IMR-90 (cell line): Measurements from ENCODE around the gene AQP12A. TPM values are rescaled to one million over a fixed set of nuclear protein-coding genes. Genes with fewer than 3 reads are reported as not detected.

Experiments used
- ATAC-seq: fragments of 200-7000 bp; cut with Tn5 transposase; 2 replicates; pipeline ENCODE4 v1.9.1; 2020; ENCODE audit warnings: low read depth, mild to moderate bottlenecking, moderate library complexity
- BruUV-seq: library from RNA; stranded (reverse); fragments of 400-500 nt; replicated peaks from 2 replicates; lab custom pipeline; 2021; lab: Mats Ljungman, UMichigan
- CTCF ChIA-PET: fragments of 300-600 bp; formaldehyde crosslinking; extraction: SDS; loops from one replicate; lab custom pipeline; 2021; ENCODE audit warnings: antibody characterized with exemption; lab: Yijun Ruan, JAX
- POLR2A ChIA-PET: fragments of 300-600 bp; sonication (Branson Sonifier 250); formaldehyde crosslinking; loops from one replicate; lab custom pipeline; 2022; ENCODE audit warnings: antibody characterized with exemption; ENCODE audit not compliant: unreplicated experiment; lab: Charles Lee
- DNase-seq: peaks from one replicate; pipeline ENCODE4 v3.0.0; 2013
- H2AFZ ChIP-seq: replicated peaks from 2 replicates; pipeline ENCODE3; 2013; ENCODE audit warnings: low read length, mild to moderate bottlenecking; ENCODE audit not compliant: poor library complexity
- H2AK5ac ChIP-seq: 2 replicates; pipeline ENCODE4 v1.6.1; 2013; ENCODE audit warnings: low read depth, low read length, inconsistent platforms
- H2AK9ac ChIP-seq: replicated peaks from 2 replicates; pipeline ENCODE3; 2013; ENCODE audit warnings: mild to moderate bottlenecking, low read depth, low read length, moderate library complexity; ENCODE audit not compliant: poor library complexity
- H2BK120ac ChIP-seq: 2 replicates; pipeline ENCODE4 v1.6.1; 2013; ENCODE audit warnings: low read depth, low read length, inconsistent platforms
- H2BK15ac ChIP-seq: 3 replicates; pipeline ENCODE4 v1.6.1; 2013; ENCODE audit warnings: low read depth, low read length, inconsistent platforms
- H2BK20ac ChIP-seq: 2 replicates; pipeline ENCODE4 v1.6.1; 2013; ENCODE audit warnings: low read depth, mild to moderate bottlenecking, inconsistent platforms, low read length, moderate library complexity
- H2BK5ac ChIP-seq: 2 replicates; pipeline ENCODE4 v1.6.1; 2013; ENCODE audit warnings: mild to moderate bottlenecking, low read depth, low read length, inconsistent platforms; ENCODE audit not compliant: poor library complexity, severe bottlenecking
- H3K14ac ChIP-seq: replicated peaks from 2 replicates; pipeline ENCODE4 v1.6.1; 2013; ENCODE audit warnings: low read depth, low read length, inconsistent platforms
- H3K18ac ChIP-seq: 2 replicates; pipeline ENCODE4 v1.6.1; 2013; ENCODE audit warnings: low read depth, low read length, control low read depth
- H3K23ac ChIP-seq: 2 replicates; pipeline ENCODE4 v1.6.1; 2013; ENCODE audit warnings: low read depth, low read length, inconsistent platforms
- H3K27ac ChIP-seq: 2 replicates; pipeline ENCODE4 v1.5.1; 2013; ENCODE audit warnings: mild to moderate bottlenecking, control low read depth, low read length; ENCODE audit not compliant: insufficient read depth
- H3K27me3 ChIP-seq: 2 replicates; pipeline ENCODE4 v1.6.1; 2013; ENCODE audit warnings: low read length; ENCODE audit not compliant: control insufficient read depth, insufficient read depth
- H3K36me3 ChIP-seq: 2 replicates; pipeline ENCODE4 v1.6.1; 2013; ENCODE audit warnings: low read length, mixed read lengths; ENCODE audit not compliant: control insufficient read depth, insufficient read depth
- H3K4ac ChIP-seq: 2 replicates; pipeline ENCODE4 v1.6.1; 2013; ENCODE audit warnings: low read depth, low read length, inconsistent platforms
- H3K4me1 ChIP-seq: 2 replicates; pipeline ENCODE4 v1.6.1; 2013; ENCODE audit warnings: low read length, mixed read lengths; ENCODE audit not compliant: control insufficient read depth, insufficient read depth
- H3K4me2 ChIP-seq: 2 replicates; pipeline ENCODE4 v1.6.1; 2013; ENCODE audit warnings: low read depth, mild to moderate bottlenecking, control low read depth, low read length, moderate library complexity
- H3K4me3 ChIP-seq: 2 replicates; pipeline ENCODE4 v1.5.1; 2013; ENCODE audit warnings: low read depth, mild to moderate bottlenecking, control low read depth, low read length, moderate library complexity; ENCODE audit not compliant: insufficient read depth
- H3K56ac ChIP-seq: 2 replicates; pipeline ENCODE4 v1.6.1; 2013; ENCODE audit warnings: low read length, inconsistent platforms; ENCODE audit not compliant: insufficient read depth; ENCODE audit errors: extremely low read depth
- H3K79me1 ChIP-seq, 2 experiments: 2 replicates each; pipeline ENCODE4 v1.6.1; 2013; ENCODE audit warnings: low read length in 2 of 2, inconsistent platforms in 1 of 2, low read depth in 1 of 2
- H3K9ac ChIP-seq: 2 replicates; pipeline ENCODE4 v1.6.1; 2013; ENCODE audit warnings: low read depth, low read length, control low read depth
- H3K9me1 ChIP-seq: 2 replicates; pipeline ENCODE4 v1.6.1; 2013; ENCODE audit warnings: low read length, inconsistent platforms; ENCODE audit not compliant: insufficient read depth
- H3K9me3 ChIP-seq: 2 replicates; pipeline ENCODE4 v1.6.1; 2013; ENCODE audit warnings: low read length; ENCODE audit not compliant: control insufficient read depth, insufficient read depth
- H4K20me1 ChIP-seq: 2 replicates; pipeline ENCODE4 v1.6.1; 2013; ENCODE audit warnings: low read length, inconsistent platforms; ENCODE audit not compliant: insufficient read depth
- H4K5ac ChIP-seq: 2 replicates; pipeline ENCODE4 v1.6.1; 2013; ENCODE audit warnings: mild to moderate bottlenecking, low read depth, low read length, control low read depth
- H4K8ac ChIP-seq, 2 experiments: 2 replicates each; pipeline ENCODE4 v1.6.1; 2013; ENCODE audit warnings: low read depth in 2 of 2, low read length in 2 of 2, control low read depth in 1 of 2, inconsistent platforms in 1 of 2
- H4K91ac ChIP-seq: 2 replicates; pipeline ENCODE4 v1.6.1; 2013; ENCODE audit warnings: low read depth, low read length, inconsistent platforms; ENCODE audit not compliant: insufficient read depth
- BHLHE40 ChIP-seq: fragments of 150-350 bp; IDR thresholded peaks from 2 replicates; pipeline ENCODE4 v1.6.1; 2016; ENCODE audit warnings: mild to moderate bottlenecking, low read depth, low read length
- CEBPB ChIP-seq: IDR thresholded peaks from 2 replicates; pipeline ENCODE4 v1.6.1; 2012; ENCODE audit warnings: low read depth, low read length, improper control_type of control experiment
- CHD1 ChIP-seq: IDR thresholded peaks from 2 replicates; pipeline ENCODE4 v1.6.1; 2012; ENCODE audit warnings: low read depth, low read length, improper control_type of control experiment
- FOS ChIP-seq: fragments of 150-350 bp; IDR thresholded peaks from 2 replicates; pipeline ENCODE4 v1.6.1; 2016; ENCODE audit warnings: low read depth, low read length
- MAFK ChIP-seq: IDR thresholded peaks from 2 replicates; pipeline ENCODE4 v1.6.1; 2012; ENCODE audit warnings: low read depth, low read length, improper control_type of control experiment
- MXI1 ChIP-seq: IDR thresholded peaks from 2 replicates; pipeline ENCODE4 v1.6.1; 2012; ENCODE audit warnings: low read depth, mild to moderate bottlenecking, low read length, moderate library complexity, borderline replicate concordance
- NFE2L2 ChIP-seq: fragments of 150-350 bp; IDR thresholded peaks from 2 replicates; pipeline ENCODE4 v1.6.1; 2016; ENCODE audit warnings: low read depth, mild to moderate bottlenecking, low read length
- POLR2A ChIP-seq: IDR thresholded peaks from 2 replicates; pipeline ENCODE4 v1.6.1; 2012; ENCODE audit warnings: mild to moderate bottlenecking, low read depth, low read length
- RAD21 ChIP-seq: IDR thresholded peaks from 2 replicates; pipeline ENCODE4 v1.6.1; 2012; ENCODE audit warnings: low read length, improper control_type of control experiment
- RCOR1 ChIP-seq: IDR thresholded peaks from 2 replicates; pipeline ENCODE4 v1.6.1; 2012; ENCODE audit warnings: mild to moderate bottlenecking, low read length, improper control_type of control experiment; ENCODE audit not compliant: insufficient replicate concordance
- RFX5 ChIP-seq: IDR thresholded peaks from 2 replicates; pipeline ENCODE4 v1.8.0; 2012; ENCODE audit warnings: low read depth, mild to moderate bottlenecking, low read length, moderate library complexity
- SMC3 ChIP-seq: fragments of 150-350 bp; IDR thresholded peaks from 2 replicates; pipeline ENCODE4 v1.6.1; 2016; ENCODE audit warnings: low read depth, mild to moderate bottlenecking, antibody characterized with exemption, low read length, moderate library complexity
- WGBS, 2 experiments: methylation state at CpG; one replicate each; pipeline versions ENCODE4 v1.1.5 to v1.1.7; 2013; ENCODE audit warnings: missing lambda C conversion rate in 2 of 2; ENCODE audit not compliant: insufficient read length in 1 of 2; ENCODE audit errors: extremely low coverage in 2 of 2; 5-methylcytosine and 5-hydroxymethylcytosine counted together
- dilution Hi-C: fragments of 300-500 bp; cut with HindIII; formaldehyde crosslinking; loops from one replicate; pipeline ENCODE4 v1.14.3; 2018; ENCODE audit warnings: low sequenced_read_pairs; ENCODE audit not compliant: unreplicated experiment
- in situ Hi-C: fragments of 300-500 bp; cut with MboI; formaldehyde crosslinking; loops from 3 replicates; pipeline ENCODE4 v1.14.3; 2019; ENCODE audit warnings: low sequenced_read_pairs, inconsistent platforms, mixed read lengths
- intact Hi-C: fragments of 100-400 bp; cut with micrococcal nuclease; formaldehyde crosslinking; loops from 2 replicates; pipeline ENCODE4 v1.10.0; 2022
- polyA plus RNA-seq, 3 experiments: library from polyadenylated mRNA; depleted of rRNA; stranded (reverse); fragments of >200 nt; gene quantifications; 2 replicates each; pipeline ENCODE4 v1.2.3, GENCODE V29; 2012; ENCODE audit warnings: low replicate concordance in 1 of 3
- total RNA-seq: library from RNA; depleted of rRNA; stranded (reverse); fragments of >200 nt; gene quantifications from 2 replicates; pipeline ENCODE4 v1.2.3, GENCODE V29; 2012
- TF ChIP-seq, protein P1 (sequence below): fragments of 150-350 bp; IDR thresholded peaks from 2 replicates; pipeline ENCODE4 v1.6.1; 2016; ENCODE audit warnings: low read depth, mild to moderate bottlenecking, low read length, moderate library complexity, borderline replicate concordance
- TF ChIP-seq, protein P2 (sequence below): conservative IDR thresholded peaks from 2 replicates; pipeline ENCODE4 v1.5.1; 2012; ENCODE audit warnings: mild to moderate bottlenecking, low read depth, low read length, improper control_type of control experiment

The AQP12A gene
- total and polyA plus RNA-seq, 2 of the 4 experiments (the other 2 are of a cell fraction) = not detected

DNA sequence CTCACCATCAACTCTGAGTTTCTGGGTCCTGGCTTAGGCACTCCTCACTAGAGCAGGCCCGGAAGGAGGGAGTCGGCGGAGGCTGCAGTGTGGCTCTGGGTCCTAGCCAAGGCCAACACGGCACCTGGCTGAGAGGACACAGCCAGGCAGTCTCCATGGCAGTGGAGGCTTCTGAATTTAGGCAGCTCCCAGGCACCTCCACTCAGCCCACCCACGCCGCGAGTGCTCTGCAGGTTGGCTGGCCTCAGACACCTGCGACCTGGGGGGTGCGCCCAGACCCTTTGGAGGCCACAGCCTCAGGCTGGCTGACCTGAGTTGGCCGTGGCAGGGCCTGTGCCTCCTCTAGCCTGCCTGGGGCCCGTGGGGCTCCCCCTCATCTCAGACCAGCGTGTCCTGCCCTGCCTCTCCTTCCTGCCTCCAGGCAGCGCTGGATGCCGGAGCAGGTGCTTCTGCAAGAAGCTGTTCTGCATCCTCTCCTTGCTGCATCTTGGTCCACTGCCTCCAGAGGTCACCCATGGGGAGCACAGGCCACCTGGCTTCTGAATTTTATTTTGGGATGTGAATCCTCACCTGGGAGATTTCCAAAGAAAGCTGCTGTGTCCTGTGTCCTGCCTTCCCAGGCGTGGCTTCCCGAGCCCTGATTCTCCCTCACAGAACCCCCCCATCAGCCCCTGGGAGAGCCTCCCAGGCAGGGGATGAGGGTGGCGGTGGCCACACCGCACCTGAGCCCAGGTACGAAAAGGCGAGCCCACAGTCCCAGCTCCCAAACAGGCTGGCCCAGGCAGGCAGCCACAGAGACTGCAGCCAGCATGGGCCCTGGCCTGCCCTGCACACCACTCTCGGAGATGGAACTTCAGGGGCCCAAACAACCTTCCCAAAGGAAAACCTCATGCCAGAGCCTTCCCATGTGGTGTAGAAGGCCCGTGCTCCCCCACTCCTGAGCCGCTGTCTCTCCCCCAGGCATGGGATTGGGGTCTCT lies 23.4 kb downstream of the AQP12A start:
- no peak overlapping the region for H2AFZ ChIP-seq

More for the DNA sequence above, 23.4 kb downstream of the AQP12A start:
- TF ChIP-seq FOS = no peak
- TF ChIP-seq, protein P1, sequence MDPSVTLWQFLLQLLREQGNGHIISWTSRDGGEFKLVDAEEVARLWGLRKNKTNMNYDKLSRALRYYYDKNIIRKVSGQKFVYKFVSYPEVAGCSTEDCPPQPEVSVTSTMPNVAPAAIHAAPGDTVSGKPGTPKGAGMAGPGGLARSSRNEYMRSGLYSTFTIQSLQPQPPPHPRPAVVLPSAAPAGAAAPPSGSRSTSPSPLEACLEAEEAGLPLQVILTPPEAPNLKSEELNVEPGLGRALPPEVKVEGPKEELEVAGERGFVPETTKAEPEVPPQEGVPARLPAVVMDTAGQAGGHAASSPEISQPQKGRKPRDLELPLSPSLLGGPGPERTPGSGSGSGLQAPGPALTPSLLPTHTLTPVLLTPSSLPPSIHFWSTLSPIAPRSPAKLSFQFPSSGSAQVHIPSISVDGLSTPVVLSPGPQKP = no peak
- TF ChIP-seq SMC3 = no peak
- no peak for TF ChIP-seq POLR2A
- TF ChIP-seq MAFK = no peak
- TF ChIP-seq RCOR1 = no peak
- TF ChIP-seq BHLHE40 = no peak
- no peak for TF ChIP-seq CEBPB
- no peak for TF ChIP-seq MXI1
- TF ChIP-seq, protein P2, sequence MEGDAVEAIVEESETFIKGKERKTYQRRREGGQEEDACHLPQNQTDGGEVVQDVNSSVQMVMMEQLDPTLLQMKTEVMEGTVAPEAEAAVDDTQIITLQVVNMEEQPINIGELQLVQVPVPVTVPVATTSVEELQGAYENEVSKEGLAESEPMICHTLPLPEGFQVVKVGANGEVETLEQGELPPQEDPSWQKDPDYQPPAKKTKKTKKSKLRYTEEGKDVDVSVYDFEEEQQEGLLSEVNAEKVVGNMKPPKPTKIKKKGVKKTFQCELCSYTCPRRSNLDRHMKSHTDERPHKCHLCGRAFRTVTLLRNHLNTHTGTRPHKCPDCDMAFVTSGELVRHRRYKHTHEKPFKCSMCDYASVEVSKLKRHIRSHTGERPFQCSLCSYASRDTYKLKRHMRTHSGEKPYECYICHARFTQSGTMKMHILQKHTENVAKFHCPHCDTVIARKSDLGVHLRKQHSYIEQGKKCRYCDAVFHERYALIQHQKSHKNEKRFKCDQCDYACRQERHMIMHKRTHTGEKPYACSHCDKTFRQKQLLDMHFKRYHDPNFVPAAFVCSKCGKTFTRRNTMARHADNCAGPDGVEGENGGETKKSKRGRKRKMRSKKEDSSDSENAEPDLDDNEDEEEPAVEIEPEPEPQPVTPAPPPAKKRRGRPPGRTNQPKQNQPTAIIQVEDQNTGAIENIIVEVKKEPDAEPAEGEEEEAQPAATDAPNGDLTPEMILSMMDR = no peak
- no peak for TF ChIP-seq NFE2L2
- TF ChIP-seq CHD1 = no peak
- TF ChIP-seq RFX5 = no peak
- no peak for TF ChIP-seq RAD21
- no peak overlapping the region for H3K4me2 ChIP-seq
- no peak overlapping the region for H3K4ac ChIP-seq
- H3K79me1 ChIP-seq = no peaks in the 10 kb centered on the region
- no peak overlapping the region for H2BK15ac ChIP-seq
- no peaks in the 10 kb centered on the region for H3K9me3 ChIP-seq
- H4K20me1 ChIP-seq = no peaks in the 10 kb centered on the region
- H3K14ac ChIP-seq = no peak overlapping the region
- H2BK120ac ChIP-seq = no peak overlapping the region
- no peaks in the 10 kb centered on the region for H3K9me1 ChIP-seq
- no peak overlapping the region for H3K4me3 ChIP-seq
- 65% methylated on average over 10 of the region's 23 CpGs; no CpG with 5 or more reads in 1 of the 2 experiments for WGBS, 2 experiments
- in situ Hi-C loops = no loop called here
- no peak overlapping the region for H2AK9ac ChIP-seq
- no peak overlapping the region for H4K5ac ChIP-seq
- no peak overlapping the region for H3K9ac ChIP-seq
- H3K27ac ChIP-seq = no peak overlapping the region
- intact Hi-C loops = no loop called here
- no peak overlapping the region for H3K23ac ChIP-seq
- H3K36me3 ChIP-seq = no peaks in the 10 kb centered on the region
- ChIA-PET CTCF (no interaction called here), POLR2A (no interaction called here)
- ATAC-seq (no peak), DNase-seq (no peak)
- no peak overlapping the region for H4K8ac ChIP-seq
- no peak overlapping the region for H3K18ac ChIP-seq
- dilution Hi-C loops = no loop called here
- peaks cover 43% of the 10 kb centered on the region; the same call in 1 of the 2 replicates for H3K27me3 ChIP-seq
- BruUV-seq = no TSS peak
- H2BK5ac ChIP-seq = no peak overlapping the region
- H3K56ac ChIP-seq = no peak overlapping the region
- H2BK20ac ChIP-seq = no peak overlapping the region
- no peak overlapping the region for H2AK5ac ChIP-seq
- no peaks in the 10 kb centered on the region for H3K4me1 ChIP-seq
- H4K91ac ChIP-seq = no peak overlapping the region
